DND-41 (cell line): ENCODE results near the gene GRIP2.

ENCODE experiments used
- ATAC-seq: fragments of 200-7000 bp; cut with Tn5 transposase; 3 replicates; pipeline ENCODE4 v1.9.1; 2021; ENCODE audit warnings: low read depth; ENCODE audit not compliant: insufficient read depth
- DNase-seq: peaks from one replicate; pipeline ENCODE4 v3.0.0-alpha.2; 2020
- H2AFZ ChIP-seq: 2 replicates; pipeline ENCODE4 v1.6.0; 2012; ENCODE audit warnings: low read depth, low read length
- H3K27ac ChIP-seq: 2 replicates; pipeline ENCODE4 v1.5.1; 2012; ENCODE audit warnings: low read length, inconsistent platforms
- H3K27me3 ChIP-seq: fragments of 200-600 bp; sonication (generic); 2 replicates; pipeline ENCODE4 v1.6.0; 2012; ENCODE audit warnings: low read length, mild to moderate bottlenecking, inconsistent platforms; ENCODE audit not compliant: insufficient read depth, poor library complexity
- H3K36me3 ChIP-seq: 2 replicates; pipeline ENCODE4 v1.5.1; 2012; ENCODE audit warnings: low read length, inconsistent platforms; ENCODE audit not compliant: insufficient read depth
- H3K4me1 ChIP-seq: 2 replicates; pipeline ENCODE4 v1.5.1; 2012; ENCODE audit warnings: mild to moderate bottlenecking, low read length; ENCODE audit not compliant: insufficient read depth
- H3K4me2 ChIP-seq: 2 replicates; pipeline ENCODE4 v1.6.0; 2012; ENCODE audit warnings: mild to moderate bottlenecking, moderate library complexity, low read length, inconsistent platforms; ENCODE audit not compliant: insufficient read depth
- H3K4me3 ChIP-seq, 2 experiments: fragments of 200-600 bp in 1 of 2; shearing (Covaris generic) in 1 of 2; 2 replicates each; pipeline ENCODE4 v1.5.1; 2012 to 2016; ENCODE audit warnings: inconsistent platforms in 2 of 2, low read length in 2 of 2, mild to moderate bottlenecking in 2 of 2, low read depth in 1 of 2, moderate library complexity in 1 of 2
- H3K79me2 ChIP-seq: 2 replicates; pipeline ENCODE4 v1.6.0; 2012; ENCODE audit warnings: low read length, inconsistent platforms; ENCODE audit not compliant: insufficient read depth
- H3K9ac ChIP-seq: 2 replicates; pipeline ENCODE4 v1.6.0; 2012; ENCODE audit warnings: low read depth, mild to moderate bottlenecking, inconsistent platforms, low read length, moderate library complexity
- H3K9me3 ChIP-seq: 2 replicates; pipeline ENCODE4 v1.5.1; 2012; ENCODE audit warnings: low read length, moderate library complexity, mild to moderate bottlenecking, inconsistent platforms; ENCODE audit not compliant: insufficient read depth, severe bottlenecking
- H4K20me1 ChIP-seq: 2 replicates; pipeline ENCODE4 v1.6.0; 2012; ENCODE audit warnings: low read length; ENCODE audit not compliant: insufficient read depth
- EZH2 ChIP-seq: IDR thresholded peaks from 3 replicates; pipeline ENCODE4 v1.6.1; 2012; ENCODE audit warnings: borderline replicate concordance, low read depth, mild to moderate bottlenecking, moderate library complexity, low read length, inconsistent platforms; ENCODE audit not compliant: severe bottlenecking
- TF ChIP-seq, protein P1 (sequence below): IDR thresholded peaks from 2 replicates; pipeline ENCODE4 v1.5.1; 2012; ENCODE audit warnings: borderline replicate concordance, low read length, moderate library complexity, mild to moderate bottlenecking; ENCODE audit not compliant: poor library complexity, severe bottlenecking; ENCODE audit errors: extremely low read depth

The GRIP2 gene

DNA sequence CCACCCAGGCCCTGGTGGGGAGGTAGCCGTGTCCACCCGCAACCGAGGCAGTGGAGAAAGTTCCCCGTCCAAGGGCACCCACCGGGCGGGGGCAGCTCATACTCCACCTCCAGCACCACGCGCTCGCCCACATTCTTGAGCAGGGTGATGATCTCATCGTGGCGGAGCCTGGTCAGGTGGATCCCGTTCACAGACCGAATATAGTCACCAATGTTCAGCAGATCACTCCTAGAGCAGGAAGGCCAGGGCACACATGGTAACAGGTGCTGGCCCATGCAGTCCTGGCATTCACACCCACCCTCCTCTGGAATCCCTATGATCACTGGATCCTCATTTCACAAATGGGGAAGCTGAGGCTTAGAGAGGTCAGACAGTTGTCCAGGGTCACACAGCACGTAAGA is 15.8 kb downstream of the GRIP2 start:
- Histone ChIP-seq H3K36me3 (no peaks in the 10 kb centered on the region), H3K4me2 (no peak overlapping the region), H3K9me3 (no peaks in the 10 kb centered on the region), H3K9ac (no peak overlapping the region), H3K4me1 (no peaks in the 10 kb centered on the region), H4K20me1 (peaks cover 3% of the 10 kb centered on the region; the same call in 1 of the 2 replicates), H3K4me3 (no peak overlapping the region), H3K27ac (no peak overlapping the region), H2AFZ (no peak overlapping the region), H3K79me2 (no peaks in the 10 kb centered on the region), H3K27me3 (peaks cover 7% of the 10 kb centered on the region)
- ATAC-seq: no peak
- no peak for DNase-seq
- TF ChIP-seq EZH2: no peak
- TF ChIP-seq, protein P1, sequence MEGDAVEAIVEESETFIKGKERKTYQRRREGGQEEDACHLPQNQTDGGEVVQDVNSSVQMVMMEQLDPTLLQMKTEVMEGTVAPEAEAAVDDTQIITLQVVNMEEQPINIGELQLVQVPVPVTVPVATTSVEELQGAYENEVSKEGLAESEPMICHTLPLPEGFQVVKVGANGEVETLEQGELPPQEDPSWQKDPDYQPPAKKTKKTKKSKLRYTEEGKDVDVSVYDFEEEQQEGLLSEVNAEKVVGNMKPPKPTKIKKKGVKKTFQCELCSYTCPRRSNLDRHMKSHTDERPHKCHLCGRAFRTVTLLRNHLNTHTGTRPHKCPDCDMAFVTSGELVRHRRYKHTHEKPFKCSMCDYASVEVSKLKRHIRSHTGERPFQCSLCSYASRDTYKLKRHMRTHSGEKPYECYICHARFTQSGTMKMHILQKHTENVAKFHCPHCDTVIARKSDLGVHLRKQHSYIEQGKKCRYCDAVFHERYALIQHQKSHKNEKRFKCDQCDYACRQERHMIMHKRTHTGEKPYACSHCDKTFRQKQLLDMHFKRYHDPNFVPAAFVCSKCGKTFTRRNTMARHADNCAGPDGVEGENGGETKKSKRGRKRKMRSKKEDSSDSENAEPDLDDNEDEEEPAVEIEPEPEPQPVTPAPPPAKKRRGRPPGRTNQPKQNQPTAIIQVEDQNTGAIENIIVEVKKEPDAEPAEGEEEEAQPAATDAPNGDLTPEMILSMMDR: no peak

DNA sequence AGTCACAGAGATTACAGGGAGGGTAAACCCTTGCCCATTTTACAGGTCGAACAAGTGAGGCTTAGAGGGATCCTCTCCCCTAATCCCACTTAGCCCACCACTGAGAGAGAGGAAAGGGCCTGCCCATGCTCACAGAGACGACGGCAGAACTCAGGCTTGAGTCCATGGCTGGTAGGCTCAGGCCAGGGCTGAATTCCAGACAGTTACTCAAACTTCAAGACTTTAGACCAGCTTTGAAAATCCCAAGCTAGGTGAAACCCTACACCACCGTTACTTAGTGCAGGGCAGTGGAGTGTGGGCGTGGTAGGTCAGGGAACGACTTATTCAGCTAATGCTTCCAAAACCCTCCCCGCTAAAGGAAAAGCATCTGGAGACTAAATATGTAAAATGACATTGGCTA is 16.4 kb downstream of the GRIP2 start:
- DNase-seq: no peak
- no peak for TF ChIP-seq EZH2
- TF ChIP-seq, protein P1: no peak
- Histone ChIP-seq H3K27me3 (peaks cover 7% of the 10 kb centered on the region), H3K9me3 (no peaks in the 10 kb centered on the region), H4K20me1 (peaks cover 3% of the 10 kb centered on the region; the same call in 1 of the 2 replicates), H3K4me1 (no peaks in the 10 kb centered on the region), H3K27ac (no peak overlapping the region), H3K9ac (no peak overlapping the region), H3K36me3 (no peaks in the 10 kb centered on the region), H2AFZ (no peak overlapping the region), H3K79me2 (no peaks in the 10 kb centered on the region), H3K4me3 (no peak overlapping the region), H3K4me2 (no peak overlapping the region)
- no peak for ATAC-seq

DNA sequence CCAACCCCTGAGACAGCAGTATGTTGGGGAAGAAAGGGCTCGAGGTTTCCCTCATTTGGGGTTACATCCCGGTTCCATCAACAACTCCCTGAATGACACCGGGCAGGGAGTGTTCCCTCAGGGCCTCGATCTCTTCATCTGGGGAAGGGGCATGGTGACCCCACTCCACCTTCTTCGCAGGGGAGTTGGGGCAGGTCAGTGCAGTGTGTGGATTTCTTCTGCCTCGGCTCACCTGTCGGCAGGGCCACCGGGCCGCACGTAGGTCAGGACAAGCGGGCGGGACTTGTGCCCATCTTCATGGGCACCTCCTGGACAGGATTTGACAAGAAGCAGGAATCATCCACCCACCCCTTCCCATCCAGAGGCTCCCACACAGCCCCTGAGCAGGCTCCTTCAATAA is 17.4 kb downstream of the GRIP2 start:
- ATAC-seq: no peak

More for the DNA sequence above, 17.4 kb downstream of the GRIP2 start:
- Histone ChIP-seq H3K9ac (no peak overlapping the region), H3K27me3 (peaks cover 7% of the 10 kb centered on the region), H3K9me3 (no peaks in the 10 kb centered on the region), H3K79me2 (no peaks in the 10 kb centered on the region), H3K4me2 (no peak overlapping the region), H4K20me1 (peaks cover 3% of the 10 kb centered on the region; the same call in 1 of the 2 replicates), H2AFZ (no peak overlapping the region), H3K4me3 (no peak overlapping the region), H3K27ac (no peak overlapping the region), H3K36me3 (no peaks in the 10 kb centered on the region), H3K4me1 (no peaks in the 10 kb centered on the region)
- TF ChIP-seq, protein P1: no peak
- TF ChIP-seq EZH2: no peak
- DNase-seq: no peak
